CD4-positive, alpha-beta T cell treated with Interleukin-12 subunit alpha and Interleukin-12 subunit beta, for 1 hour (primary cell): ENCODE results near the gene CYP3A5.
"Not testable (repeated sequence)": the region's sequence is repeated elsewhere in the genome, so short reads cannot be mapped to it uniquely, and the experiment has no call there.

Source experiments
- DNase-seq: peaks from one replicate; pipeline ENCODE4 v3.0.0-alpha.2; 2020

CYP3A5 gene

DNA sequence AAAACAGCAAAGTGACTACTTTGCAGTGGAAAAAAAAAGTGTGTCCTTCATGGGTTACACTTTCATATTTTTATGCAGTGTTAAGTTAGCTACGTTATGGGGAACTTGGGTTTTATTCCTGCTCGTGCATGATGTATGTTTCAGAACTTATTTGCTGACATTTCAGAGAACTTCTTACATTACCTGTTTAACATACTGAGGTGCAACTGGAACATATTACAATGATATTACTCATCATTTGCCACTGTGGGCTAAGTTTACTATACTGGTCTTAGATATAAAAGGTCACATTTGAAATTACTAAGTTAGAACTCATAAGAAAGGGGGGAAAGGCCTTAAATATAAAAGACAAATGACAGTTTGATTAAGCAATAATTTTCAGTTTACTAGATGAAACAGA, 42.4 kb downstream of the CYP3A5 start:
- not testable (repeated sequence) for DNase-seq

- no peak for DNase-seq
Observed at GRCh38 chr7:99631295-99632109, 48.3 kb downstream of the CYP3A5 start.

GRCh38 chr7:99629643-99630042, 50.2 kb downstream of the CYP3A5 start:
- no peak for DNase-seq

GRCh38 chr7:99628471-99629465, 51.0 kb downstream of the CYP3A5 start:
- DNase-seq, result no peak

GRCh38 chr7:99627513-99627912, 52.3 kb downstream of the CYP3A5 start:
- no peak for DNase-seq

GRCh38 chr7:99626661-99627060, 53.1 kb downstream of the CYP3A5 start:
- DNase-seq, result no peak

DNA sequence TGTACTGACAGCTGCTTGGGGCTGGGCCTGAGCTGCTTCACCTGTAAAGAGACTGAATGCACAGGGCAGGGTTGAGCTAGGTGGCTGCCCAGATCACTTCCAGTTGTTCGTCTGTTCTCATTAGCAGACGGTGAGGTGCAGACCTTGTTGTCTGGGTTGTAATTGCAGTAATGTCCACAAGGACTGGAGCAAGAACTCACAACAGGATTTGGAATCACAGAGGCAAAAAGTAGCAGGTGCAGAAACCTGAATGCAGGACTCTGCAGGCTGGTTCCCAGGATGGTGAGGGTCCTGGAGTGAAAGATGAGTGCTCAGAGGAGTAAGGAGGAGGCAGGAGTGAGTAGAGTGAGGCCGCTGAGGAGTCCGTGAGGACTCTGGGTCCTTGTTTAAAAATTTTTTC, 53.8 kb downstream of the CYP3A5 start:
- DNase-seq, result no peak

- DNase-seq, result no peak
Observed at GRCh38 chr7:99625321-99625720, 54.5 kb downstream of the CYP3A5 start.

- DNase-seq, result peak; percentile 68
Observed at GRCh38 chr7:99624484-99624883, 55.3 kb downstream of the CYP3A5 start.

DNA sequence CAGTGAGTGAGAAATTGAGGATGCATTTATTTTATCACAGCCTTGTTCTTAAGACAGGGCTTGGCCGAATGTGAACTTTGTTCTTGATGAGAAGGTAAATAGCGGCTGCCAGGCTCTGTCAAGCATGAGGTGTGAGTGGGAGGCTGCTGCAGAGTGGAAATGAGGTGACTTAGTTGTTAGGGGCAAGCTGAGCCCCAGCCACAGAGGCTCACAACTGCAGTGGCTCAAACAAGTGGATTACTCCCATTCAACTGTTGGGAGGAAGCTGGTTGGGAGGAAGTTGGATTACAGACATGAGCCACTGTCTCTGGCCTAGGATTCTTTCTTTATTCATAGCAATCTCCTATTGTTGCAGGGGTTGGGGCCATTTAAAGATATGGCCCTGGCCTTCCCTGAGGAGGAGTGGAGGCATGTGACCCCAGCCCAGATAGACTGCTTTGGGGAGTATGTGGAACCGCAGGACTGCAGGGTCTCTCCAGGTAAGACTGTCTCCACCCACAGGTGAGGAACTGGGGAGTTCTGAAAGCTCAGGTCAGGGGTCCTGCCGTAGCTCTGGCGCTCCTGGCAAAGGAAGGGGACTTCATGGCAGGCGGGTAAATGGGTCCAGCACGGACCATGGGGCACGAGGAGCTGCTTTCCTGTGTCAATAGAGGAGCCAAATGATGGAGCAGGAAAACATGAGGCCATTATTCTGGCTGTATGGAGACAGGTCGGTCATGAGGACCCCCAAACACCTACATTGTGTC, 55.9 kb downstream of the CYP3A5 start:
- no peak for DNase-seq

DNA sequence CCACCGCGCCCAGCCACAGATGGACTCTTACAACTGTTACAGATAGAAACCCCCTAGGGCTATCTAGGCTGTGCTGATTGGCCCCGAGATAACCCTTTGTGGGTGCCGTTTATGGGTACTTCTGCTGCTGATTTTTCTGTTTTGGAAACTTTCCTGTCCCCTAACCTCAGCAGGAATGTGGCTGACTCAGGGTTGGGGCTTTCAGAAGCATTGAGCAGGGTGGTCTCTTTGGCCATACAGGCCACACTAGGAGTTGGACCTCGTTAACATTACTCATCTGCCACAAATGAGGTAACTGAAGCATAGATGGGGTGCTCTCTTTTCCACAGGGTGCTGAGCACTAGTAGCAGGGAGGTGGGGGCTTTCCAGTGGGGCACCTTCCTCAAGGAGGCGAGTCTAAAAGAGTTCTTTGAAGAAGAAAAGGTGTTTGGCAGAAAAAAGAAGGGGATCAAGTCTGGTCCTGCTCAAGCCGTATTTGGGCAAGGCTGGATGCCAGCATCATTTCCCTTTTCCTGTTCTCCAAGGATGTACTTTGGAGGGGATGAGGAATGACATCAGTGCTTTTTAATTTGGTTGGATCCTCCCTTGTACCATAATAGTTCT, 56.6 kb downstream of the CYP3A5 start:
- peak; percentile 13 for DNase-seq

DNA sequence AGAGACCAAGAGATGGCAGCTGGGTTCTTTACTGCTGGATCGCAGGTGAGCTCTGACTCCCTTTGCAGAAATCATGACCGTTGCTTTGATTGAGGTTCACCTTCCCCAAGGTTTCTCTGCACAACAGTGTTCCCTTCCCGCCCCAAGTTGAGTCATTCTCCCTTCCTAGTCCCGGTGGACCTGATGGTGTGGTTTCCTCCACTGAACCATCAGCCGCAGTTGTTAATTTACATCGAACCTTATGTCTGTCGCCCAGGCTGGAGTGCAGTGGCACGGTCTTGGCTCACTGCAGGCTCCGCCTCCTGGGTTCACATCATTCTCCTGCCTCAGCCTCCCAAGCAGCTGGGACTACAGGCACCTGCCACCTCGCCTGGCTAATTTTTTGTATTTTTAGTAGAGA, 57.2 kb downstream of the CYP3A5 start:
- DNase-seq, result no peak

DNA sequence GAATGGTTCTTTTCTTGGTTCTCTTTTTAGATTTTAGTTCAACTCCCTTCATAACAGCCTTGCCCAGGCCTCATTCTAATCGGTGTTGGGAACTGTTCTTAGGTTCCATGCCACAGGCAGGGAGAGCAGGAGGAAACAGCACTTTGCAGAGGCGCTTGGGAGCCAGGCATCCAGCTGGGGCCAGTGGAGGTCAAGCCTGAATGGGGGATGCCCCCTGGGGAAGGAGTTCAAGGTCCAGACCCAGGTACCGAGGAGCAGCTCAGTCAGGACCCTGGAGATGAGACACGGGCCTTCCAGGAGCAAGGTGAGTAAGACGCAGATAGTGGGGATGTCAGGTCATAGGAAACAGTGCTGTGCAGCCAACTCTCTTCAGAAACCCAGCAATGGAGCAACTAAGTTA, 58.5 kb downstream of the CYP3A5 start:
- no peak for DNase-seq

DNA sequence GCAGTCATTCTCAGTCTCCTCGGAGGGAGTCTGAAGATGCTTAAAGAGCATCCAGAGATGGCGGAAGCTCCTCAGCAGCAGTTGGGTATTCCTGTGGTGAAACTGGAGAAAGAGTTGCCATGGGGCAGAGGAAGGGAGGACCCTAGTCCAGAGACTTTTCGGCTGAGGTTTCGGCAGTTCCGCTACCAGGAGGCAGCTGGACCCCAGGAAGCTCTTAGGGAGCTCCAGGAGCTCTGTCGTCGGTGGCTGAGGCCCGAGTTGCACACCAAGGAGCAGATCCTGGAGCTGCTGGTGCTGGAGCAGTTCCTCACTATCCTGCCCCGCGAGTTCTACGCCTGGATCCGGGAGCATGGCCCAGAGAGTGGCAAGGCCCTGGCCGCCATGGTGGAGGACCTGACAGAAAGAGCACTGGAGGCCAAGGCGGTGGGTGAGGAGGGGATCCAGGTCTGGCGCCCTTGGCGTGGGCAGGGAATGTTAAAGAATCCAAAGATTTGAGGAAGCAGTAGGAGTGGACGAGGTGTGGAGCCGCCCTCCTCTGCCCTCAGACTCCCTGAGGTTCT, 60.1 kb downstream of the CYP3A5 start:
- no peak for DNase-seq

- no peak for DNase-seq
Observed at GRCh38 chr7:99618726-99619125, 61.1 kb downstream of the CYP3A5 start.

DNA sequence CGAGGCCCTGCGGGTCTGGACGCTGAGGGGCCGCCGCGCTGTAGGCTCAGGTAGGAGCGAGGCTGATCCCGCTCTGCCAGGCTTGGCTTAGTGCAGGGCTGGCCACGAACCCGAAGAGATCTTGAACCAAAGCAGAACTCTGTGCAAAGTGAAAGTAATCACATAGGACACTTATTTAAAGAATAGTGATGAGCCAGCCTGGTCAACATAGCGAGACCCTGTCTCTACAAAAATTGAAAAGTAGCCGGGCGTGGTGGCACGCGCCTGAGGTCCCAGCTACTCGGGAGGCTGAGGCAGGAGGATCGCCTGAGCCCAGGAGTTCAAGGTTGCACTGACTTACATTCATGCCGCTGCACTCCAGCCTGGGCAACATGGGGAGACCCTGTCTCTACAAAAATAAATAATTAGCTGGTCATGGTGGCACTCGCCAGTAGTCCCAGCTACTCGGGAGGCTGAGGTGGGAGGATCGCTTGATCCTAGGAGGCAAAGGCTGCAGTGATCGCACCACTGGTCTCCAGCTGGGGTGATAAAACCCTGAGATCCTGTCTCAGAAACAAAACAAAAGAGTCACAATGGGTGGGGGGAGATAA, 62.5 kb downstream of the CYP3A5 start:
- DNase-seq, result no peak

- DNase-seq, result peak; percentile 90
Observed at GRCh38 chr7:99616359-99617191, 63.2 kb downstream of the CYP3A5 start, which contains the start of gene ZSCAN25. ZSCAN25 (plus strand) TSS chr7:99616946; CDS start chr7:99619607, 2,661 bp downstream.

DNA sequence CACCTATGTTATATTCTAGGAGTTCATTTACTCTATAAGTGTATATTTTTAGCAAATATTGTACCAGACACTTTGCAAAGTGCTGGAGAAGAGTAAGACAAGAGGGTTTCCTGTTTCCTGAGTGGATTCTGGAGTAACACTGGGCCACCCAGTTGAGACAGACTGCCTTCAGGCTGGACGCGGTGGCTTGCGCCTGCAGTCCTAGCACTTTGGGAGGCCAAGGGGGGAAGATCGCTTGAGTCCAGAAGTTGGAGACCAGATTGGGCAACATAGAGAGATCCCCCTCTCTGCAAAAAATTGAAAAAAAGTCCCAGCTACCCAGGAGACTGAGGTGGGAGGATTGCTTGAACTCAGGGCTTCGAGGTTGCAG, 63.8 kb downstream of the CYP3A5 start:
- DNase-seq, result no peak

- no peak for DNase-seq
Observed at GRCh38 chr7:99614495-99614894, 65.3 kb downstream of the CYP3A5 start.

DNA sequence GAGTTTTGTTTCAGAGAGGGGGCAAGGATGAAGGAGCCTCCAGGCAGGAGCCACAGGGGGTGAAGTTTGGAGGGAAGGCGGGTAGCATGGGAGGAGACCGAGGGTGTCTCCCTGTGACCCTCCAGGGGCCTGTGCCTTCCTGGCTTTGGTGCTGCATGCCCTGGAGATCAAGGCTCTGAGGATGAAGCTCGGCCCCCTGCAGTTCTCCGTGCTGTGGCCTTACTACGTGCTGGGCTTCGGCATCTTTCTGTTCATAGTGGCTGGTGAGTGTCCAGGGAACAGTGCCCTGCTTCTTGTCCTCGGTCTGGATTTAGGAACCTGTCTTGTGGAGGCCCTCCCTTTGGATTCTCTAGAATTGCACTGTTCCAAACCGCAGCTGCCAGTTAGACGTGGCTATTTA, 72.2 kb downstream of the CYP3A5 start:
- no peak for DNase-seq

- no peak for DNase-seq
Observed at GRCh38 chr7:99606531-99606930, 73.3 kb downstream of the CYP3A5 start.
